ENCODE results near the gene FBXL15.

DNA sequence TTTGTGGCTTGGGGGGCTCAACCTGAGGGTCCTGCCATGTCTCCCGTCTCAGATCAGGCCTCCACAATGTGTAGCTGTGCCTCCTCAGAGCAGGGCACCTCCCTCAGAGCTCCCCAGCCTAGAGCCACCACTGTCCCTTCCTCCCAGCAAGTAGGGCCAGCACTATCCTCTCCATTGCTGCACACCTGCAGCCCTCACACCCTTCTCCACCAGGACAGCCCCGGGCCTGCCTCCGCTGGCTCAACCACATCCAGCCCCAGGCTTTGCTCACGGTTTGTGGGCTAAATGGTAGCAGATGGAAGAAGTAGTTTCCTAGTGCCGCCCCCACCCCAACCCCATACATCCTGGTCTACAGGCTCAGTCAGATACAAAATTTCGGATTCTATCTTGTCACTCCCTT is 15.0 kb upstream of the FBXL15 start:
- TF ChIP-seq, protein P1, sequence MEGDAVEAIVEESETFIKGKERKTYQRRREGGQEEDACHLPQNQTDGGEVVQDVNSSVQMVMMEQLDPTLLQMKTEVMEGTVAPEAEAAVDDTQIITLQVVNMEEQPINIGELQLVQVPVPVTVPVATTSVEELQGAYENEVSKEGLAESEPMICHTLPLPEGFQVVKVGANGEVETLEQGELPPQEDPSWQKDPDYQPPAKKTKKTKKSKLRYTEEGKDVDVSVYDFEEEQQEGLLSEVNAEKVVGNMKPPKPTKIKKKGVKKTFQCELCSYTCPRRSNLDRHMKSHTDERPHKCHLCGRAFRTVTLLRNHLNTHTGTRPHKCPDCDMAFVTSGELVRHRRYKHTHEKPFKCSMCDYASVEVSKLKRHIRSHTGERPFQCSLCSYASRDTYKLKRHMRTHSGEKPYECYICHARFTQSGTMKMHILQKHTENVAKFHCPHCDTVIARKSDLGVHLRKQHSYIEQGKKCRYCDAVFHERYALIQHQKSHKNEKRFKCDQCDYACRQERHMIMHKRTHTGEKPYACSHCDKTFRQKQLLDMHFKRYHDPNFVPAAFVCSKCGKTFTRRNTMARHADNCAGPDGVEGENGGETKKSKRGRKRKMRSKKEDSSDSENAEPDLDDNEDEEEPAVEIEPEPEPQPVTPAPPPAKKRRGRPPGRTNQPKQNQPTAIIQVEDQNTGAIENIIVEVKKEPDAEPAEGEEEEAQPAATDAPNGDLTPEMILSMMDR (IDR thresholded peaks at IDR 0.05; ENCODE audit: extremely low read depth in 1 of 2, insufficient read depth in 1 of 2, low read depth in 1 of 2, low read length in 2 of 2) = no peak
- no peak for TF ChIP-seq EZH2 (IDR thresholded peaks at IDR 0.05; ENCODE audit: borderline replicate concordance, low read depth, low read length, severe bottlenecking)
- TF ChIP-seq POLR2A (IDR thresholded peaks at IDR 0.05; ENCODE audit: low read depth, low read length) = no peak
- TF ChIP-seq, protein P2, sequence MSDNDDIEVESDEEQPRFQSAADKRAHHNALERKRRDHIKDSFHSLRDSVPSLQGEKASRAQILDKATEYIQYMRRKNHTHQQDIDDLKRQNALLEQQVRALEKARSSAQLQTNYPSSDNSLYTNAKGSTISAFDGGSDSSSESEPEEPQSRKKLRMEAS (IDR thresholded peaks at IDR 0.05; ENCODE audit: insufficient read depth, insufficient read length) = no peak
- TF ChIP-seq MYC (IDR thresholded peaks at IDR 0.05; ENCODE audit: low read depth, low read length) = no peak
- no peak for TF ChIP-seq POLR2AphosphoS5 (IDR thresholded peaks at IDR 0.05; ENCODE audit: insufficient read depth, low read depth, low read length)
